GM19438 (cell line): Measurements from ENCODE around the gene MAB21L4.

Experiments used
- ATAC-seq: cut with Tn5 transposase; IDR thresholded peaks from one replicate; pipeline ENCODE4 v1.9.1; 2021; ENCODE audit warnings: low read depth; ENCODE audit not compliant: unreplicated experiment

MAB21L4 gene

GRCh38 chr2:240884745-240885144, 11.2 kb downstream of the MAB21L4 start:
- ATAC-seq = no peak

- ATAC-seq = no peak
Observed at GRCh38 chr2:240884221-240884620, 11.7 kb downstream of the MAB21L4 start.

- ATAC-seq = no peak
Observed at GRCh38 chr2:240881913-240882312, 14.0 kb downstream of the MAB21L4 start.

GRCh38 chr2:240879105-240879504, 16.9 kb downstream of the MAB21L4 start:
- ATAC-seq = no peak

GRCh38 chr2:240878341-240878936, 17.5 kb downstream of the MAB21L4 start:
- ATAC-seq = no peak

- no peak for ATAC-seq
Observed at GRCh38 chr2:240877460-240878340, 18.3 kb downstream of the MAB21L4 start.

- no peak for ATAC-seq
Observed at GRCh38 chr2:240876475-240877251, 19.3 kb downstream of the MAB21L4 start.

GRCh38 chr2:240876035-240876474, 19.9 kb downstream of the MAB21L4 start:
- ATAC-seq = no peak

- ATAC-seq = no peak
Observed at GRCh38 chr2:240875228-240876034, 20.5 kb downstream of the MAB21L4 start.

GRCh38 chr2:240874715-240875227, 21.2 kb downstream of the MAB21L4 start:
- ATAC-seq = no peak

GRCh38 chr2:240873805-240874714, 21.9 kb downstream of the MAB21L4 start:
- ATAC-seq = no peak

GRCh38 chr2:240873098-240873788, 22.7 kb downstream of the MAB21L4 start:
- no peak for ATAC-seq

GRCh38 chr2:240872317-240873097, 23.4 kb downstream of the MAB21L4 start:
- no peak for ATAC-seq

GRCh38 chr2:240871071-240871958, 24.6 kb downstream of the MAB21L4 start:
- ATAC-seq = no peak

GRCh38 chr2:240869956-240870875, 25.7 kb downstream of the MAB21L4 start:
- no peak for ATAC-seq
